Caco-2 (cell line): ENCODE data around the gene ADIPOQ. TPM values are rescaled to one million over a fixed set of nuclear protein-coding genes. Genes with fewer than 3 reads are reported as not detected.

ENCODE experiments used
- BruUV-seq: library from RNA; stranded (reverse); fragments of 400-500 nt; replicated peaks from 2 replicates; lab custom pipeline; 2021; lab: Mats Ljungman, UMichigan
- CTCF ChIA-PET: fragments of 300-600 bp; sonication (Branson Sonifier 250); formaldehyde crosslinking; loops from one replicate; lab custom pipeline; 2022; ENCODE audit warnings: antibody characterized with exemption; lab: Charles Lee
- POLR2A ChIA-PET: fragments of 300-600 bp; sonication (Branson Sonifier 250); formaldehyde crosslinking; loops from one replicate; lab custom pipeline; 2022; ENCODE audit warnings: antibody characterized with exemption; lab: Charles Lee
- DNase-seq, 2 experiments: peaks; one replicate each; pipeline versions ENCODE4 v3.0.0 to v3.0.0-alpha.2; 2020 to 2022
- H3K27me3 ChIP-seq: replicated peaks from 2 replicates; pipeline ENCODE4 v1.6.0; 2011; ENCODE audit warnings: low read length; ENCODE audit not compliant: control insufficient read depth, insufficient read depth
- H3K36me3 ChIP-seq: 2 replicates; pipeline ENCODE4 v1.5.1; 2011; ENCODE audit warnings: low read length; ENCODE audit not compliant: control insufficient read depth, insufficient read depth
- H3K4me1 ChIP-seq: fragments of 250-450 bp; sonication (Bioruptor Pico); 2 replicates; pipeline ENCODE4 v1.5.1; 2020; ENCODE audit warnings: mild to moderate bottlenecking
- H3K4me3 ChIP-seq: 2 replicates; pipeline ENCODE4 v1.5.1; 2011; ENCODE audit warnings: low read depth, mild to moderate bottlenecking, control low read depth, low read length
- H3K9me3 ChIP-seq: fragments of 250-450 bp; sonication (Bioruptor Pico); 2 replicates; pipeline ENCODE4 v1.5.1; 2020; ENCODE audit warnings: mild to moderate bottlenecking, moderate library complexity
- H3K27ac Mint-ChIP-seq: one replicate; pipeline ENCODE4 v1.8.0; 2022; ENCODE audit warnings: mixed read lengths; ENCODE audit not compliant: unreplicated experiment
- H3K27me3 Mint-ChIP-seq: one replicate; pipeline ENCODE4 v1.8.0; 2022; ENCODE audit warnings: mixed read lengths; ENCODE audit not compliant: insufficient read depth, unreplicated experiment
- H3K36me3 Mint-ChIP-seq: one replicate; pipeline ENCODE4 v1.8.0; 2022; ENCODE audit warnings: mild to moderate bottlenecking, mixed read lengths; ENCODE audit not compliant: insufficient read depth, unreplicated experiment
- H3K4me1 Mint-ChIP-seq: one replicate; pipeline ENCODE4 v1.8.0; 2022; ENCODE audit warnings: low read depth, mixed read lengths; ENCODE audit not compliant: unreplicated experiment
- H3K4me3 Mint-ChIP-seq: one replicate; pipeline ENCODE4 v1.8.0; 2022; ENCODE audit warnings: mild to moderate bottlenecking, moderate library complexity, mixed read lengths; ENCODE audit not compliant: unreplicated experiment
- H3K9me3 Mint-ChIP-seq: one replicate; pipeline ENCODE4 v1.8.0; 2022; ENCODE audit warnings: mixed read lengths; ENCODE audit not compliant: unreplicated experiment
- intact Hi-C: fragments of 100-400 bp; cut with micrococcal nuclease; formaldehyde crosslinking; loops from one replicate; pipeline ENCODE4 v1.10.0; 2022; ENCODE audit not compliant: unreplicated experiment
- total RNA-seq: library from RNA; stranded (reverse); gene quantifications from 2 replicates; pipeline ENCODE4 v1.2.3, GENCODE V29; 2022
- TF ChIP-seq, protein P1 (sequence below), 2 experiments: fragments of 200-600 bp in 1 of 2; IDR thresholded peaks; 1 replicate in 1 of 2; 2 replicates in 1 of 2; pipeline versions ENCODE4 v1.5.1 to v1.8.0; 2011 to 2022; ENCODE audit warnings: antibody characterized with exemption in 1 of 2, control low read depth in 1 of 2, inconsistent platforms in 1 of 2, low read depth in 1 of 2, low read length in 1 of 2, mild to moderate bottlenecking in 1 of 2, moderate library complexity in 1 of 2; ENCODE audit not compliant: insufficient read depth in 1 of 2, severe bottlenecking in 1 of 2, unreplicated experiment in 1 of 2

The ADIPOQ gene
- total RNA-seq, 1 experiment from 2014 or later = not detected

DNA sequence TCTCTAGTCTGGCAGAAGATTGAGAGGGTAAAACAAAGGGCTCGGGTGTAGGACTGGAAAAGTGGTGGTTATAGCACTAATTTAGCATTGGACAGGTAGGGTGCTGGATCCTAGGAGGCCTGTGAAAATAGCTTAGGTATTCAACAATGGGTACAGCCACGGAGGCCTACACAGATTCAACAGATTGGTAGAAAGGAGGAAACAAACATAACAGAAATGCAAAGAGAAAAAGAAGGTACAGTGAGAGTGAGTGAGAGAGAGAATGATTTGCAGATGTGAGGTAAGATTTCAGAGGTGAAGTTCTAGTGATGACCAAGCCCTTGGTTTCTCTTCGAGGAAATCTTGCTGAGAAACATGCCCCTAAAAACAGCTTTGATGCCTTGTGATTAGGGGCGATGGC lies 37.9 kb downstream of the ADIPOQ start:
- H3K4me3 Mint-ChIP-seq = no peak overlapping the region
- no peaks in the 10 kb centered on the region for H3K36me3 ChIP-seq
- CTCF ChIA-PET = no interaction called here
- H3K4me1 ChIP-seq = no peaks in the 10 kb centered on the region; the same call in 1 of the 2 replicates
- intact Hi-C loops = no loop called here
- H3K9me3 Mint-ChIP-seq = no peaks in the 10 kb centered on the region
- no peaks in the 10 kb centered on the region for H3K27me3 Mint-ChIP-seq
- H3K27me3 ChIP-seq = no peaks in the 10 kb centered on the region
- POLR2A ChIA-PET = no interaction called here
- TF ChIP-seq, protein P1, sequence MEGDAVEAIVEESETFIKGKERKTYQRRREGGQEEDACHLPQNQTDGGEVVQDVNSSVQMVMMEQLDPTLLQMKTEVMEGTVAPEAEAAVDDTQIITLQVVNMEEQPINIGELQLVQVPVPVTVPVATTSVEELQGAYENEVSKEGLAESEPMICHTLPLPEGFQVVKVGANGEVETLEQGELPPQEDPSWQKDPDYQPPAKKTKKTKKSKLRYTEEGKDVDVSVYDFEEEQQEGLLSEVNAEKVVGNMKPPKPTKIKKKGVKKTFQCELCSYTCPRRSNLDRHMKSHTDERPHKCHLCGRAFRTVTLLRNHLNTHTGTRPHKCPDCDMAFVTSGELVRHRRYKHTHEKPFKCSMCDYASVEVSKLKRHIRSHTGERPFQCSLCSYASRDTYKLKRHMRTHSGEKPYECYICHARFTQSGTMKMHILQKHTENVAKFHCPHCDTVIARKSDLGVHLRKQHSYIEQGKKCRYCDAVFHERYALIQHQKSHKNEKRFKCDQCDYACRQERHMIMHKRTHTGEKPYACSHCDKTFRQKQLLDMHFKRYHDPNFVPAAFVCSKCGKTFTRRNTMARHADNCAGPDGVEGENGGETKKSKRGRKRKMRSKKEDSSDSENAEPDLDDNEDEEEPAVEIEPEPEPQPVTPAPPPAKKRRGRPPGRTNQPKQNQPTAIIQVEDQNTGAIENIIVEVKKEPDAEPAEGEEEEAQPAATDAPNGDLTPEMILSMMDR (IDR thresholded peaks at IDR 0.05; ENCODE audit: insufficient read depth in 1 of 2, low read depth in 1 of 2, low read length in 1 of 2, severe bottlenecking in 1 of 2, unreplicated experiment in 1 of 2) = no peak
- BruUV-seq = no TSS peak
- no peak for DNase-seq
- no peaks in the 10 kb centered on the region for H3K4me1 Mint-ChIP-seq
- no peaks in the 10 kb centered on the region for H3K36me3 Mint-ChIP-seq
- H3K4me3 ChIP-seq = no peak overlapping the region
- H3K9me3 ChIP-seq = no peaks in the 10 kb centered on the region
- no peak overlapping the region for H3K27ac Mint-ChIP-seq

DNA sequence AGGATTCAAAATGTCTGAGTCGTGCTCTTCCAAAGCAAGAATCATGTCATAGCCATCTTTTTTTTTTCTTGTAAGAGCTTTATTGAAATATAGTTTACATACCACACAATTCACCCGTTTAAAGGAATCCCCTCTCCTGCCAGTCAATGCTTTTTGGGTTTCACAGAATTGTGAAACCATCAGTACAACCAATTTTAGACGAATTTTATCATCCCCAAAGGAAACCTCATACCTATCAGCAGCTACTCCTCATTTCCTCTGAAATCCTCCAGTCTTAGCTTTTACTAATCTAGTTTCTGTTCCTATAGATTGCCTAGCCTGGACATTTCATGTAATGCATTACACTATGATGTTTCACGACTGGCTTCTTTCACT lies 39.6 kb downstream of the ADIPOQ start:
- Histone ChIP-seq H3K9me3 (no peaks in the 10 kb centered on the region), H3K36me3 (no peaks in the 10 kb centered on the region), H3K27me3 (no peaks in the 10 kb centered on the region), H3K4me1 (no peaks in the 10 kb centered on the region; the same call in 1 of the 2 replicates), H3K4me3 (no peak overlapping the region)
- POLR2A ChIA-PET = interaction anchor here (0.6 kb wide), 1 partner anchor 696 kb away, joined by 3 read pairs; no protein-coding TSS in a partner anchor
- Mint-ChIP-seq H3K9me3 (no peaks in the 10 kb centered on the region), H3K27me3 (no peaks in the 10 kb centered on the region), H3K4me3 (no peak overlapping the region), H3K36me3 (no peaks in the 10 kb centered on the region), H3K4me1 (no peaks in the 10 kb centered on the region), H3K27ac (no peak overlapping the region)
- no peak for DNase-seq
- intact Hi-C loops = no loop called here
- CTCF ChIA-PET = no interaction called here
- TF ChIP-seq, protein P1 (IDR thresholded peaks at IDR 0.05; ENCODE audit: insufficient read depth in 1 of 2, low read depth in 1 of 2, low read length in 1 of 2, severe bottlenecking in 1 of 2, unreplicated experiment in 1 of 2) = no peak
- no TSS peak for BruUV-seq

DNA sequence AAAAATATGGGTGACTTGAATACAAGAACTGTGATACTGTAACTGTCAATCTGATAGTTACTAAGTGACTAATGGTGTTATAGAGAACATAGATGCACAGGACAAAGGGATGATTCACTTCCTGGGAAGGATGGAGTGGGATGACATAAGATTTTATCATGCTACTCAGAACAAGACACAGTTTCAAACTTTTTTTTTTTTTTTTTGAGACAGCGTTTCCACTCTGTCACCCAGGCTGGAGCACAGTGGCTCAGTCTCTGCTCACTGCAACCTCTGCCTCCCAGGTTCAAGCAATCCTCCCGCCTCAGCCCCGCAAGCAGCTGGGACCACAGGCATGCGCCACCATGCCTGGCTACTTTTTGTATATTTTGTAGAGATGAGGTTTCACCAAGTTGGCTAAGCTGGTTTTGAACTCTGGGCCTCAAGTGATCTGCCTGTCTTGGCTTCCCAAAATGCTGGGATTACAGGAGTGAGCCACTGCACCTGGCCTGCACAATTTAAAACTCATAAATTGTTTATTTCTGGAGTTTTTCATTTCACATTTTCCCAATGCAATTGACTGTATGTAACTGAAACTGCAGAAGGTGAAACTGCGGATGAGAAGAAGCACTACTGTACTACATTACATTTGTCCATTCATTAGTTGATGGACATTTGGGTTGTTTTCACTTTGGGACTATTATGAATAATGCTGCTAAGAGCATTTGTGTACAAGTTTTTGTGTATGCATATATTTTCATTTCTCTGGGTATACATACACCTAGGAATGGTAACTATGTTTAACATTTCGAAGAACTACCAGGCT lies 40.6 kb downstream of the ADIPOQ start:
- Histone ChIP-seq H3K27me3 (no peaks in the 10 kb centered on the region), H3K4me1 (no peaks in the 10 kb centered on the region; the same call in 1 of the 2 replicates), H3K4me3 (no peak overlapping the region), H3K36me3 (no peaks in the 10 kb centered on the region), H3K9me3 (no peaks in the 10 kb centered on the region)
- Mint-ChIP-seq H3K4me1 (no peaks in the 10 kb centered on the region), H3K4me3 (no peak overlapping the region), H3K9me3 (no peaks in the 10 kb centered on the region), H3K27ac (no peak overlapping the region), H3K36me3 (no peaks in the 10 kb centered on the region), H3K27me3 (no peaks in the 10 kb centered on the region)
- CTCF ChIA-PET = no interaction called here
- intact Hi-C loops = no loop called here
- no TSS peak for BruUV-seq
- DNase-seq = no peak
- POLR2A ChIA-PET = interaction anchor here (0.6 kb wide), 1 partner anchor 697 kb away, joined by 3 read pairs; no protein-coding TSS in a partner anchor
- TF ChIP-seq, protein P1 (IDR thresholded peaks at IDR 0.05; ENCODE audit: insufficient read depth in 1 of 2, low read depth in 1 of 2, low read length in 1 of 2, severe bottlenecking in 1 of 2, unreplicated experiment in 1 of 2) = no peak
